GM19043 (cell line): ENCODE data around the gene ETHE1.

ENCODE experiments used
- ATAC-seq: cut with Tn5 transposase; IDR thresholded peaks from one replicate; pipeline ENCODE4 v1.9.1; 2021; ENCODE audit warnings: low read depth; ENCODE audit not compliant: unreplicated experiment

Gene ETHE1, protein sequence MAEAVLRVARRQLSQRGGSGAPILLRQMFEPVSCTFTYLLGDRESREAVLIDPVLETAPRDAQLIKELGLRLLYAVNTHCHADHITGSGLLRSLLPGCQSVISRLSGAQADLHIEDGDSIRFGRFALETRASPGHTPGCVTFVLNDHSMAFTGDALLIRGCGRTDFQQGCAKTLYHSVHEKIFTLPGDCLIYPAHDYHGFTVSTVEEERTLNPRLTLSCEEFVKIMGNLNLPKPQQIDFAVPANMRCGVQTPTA

DNA sequence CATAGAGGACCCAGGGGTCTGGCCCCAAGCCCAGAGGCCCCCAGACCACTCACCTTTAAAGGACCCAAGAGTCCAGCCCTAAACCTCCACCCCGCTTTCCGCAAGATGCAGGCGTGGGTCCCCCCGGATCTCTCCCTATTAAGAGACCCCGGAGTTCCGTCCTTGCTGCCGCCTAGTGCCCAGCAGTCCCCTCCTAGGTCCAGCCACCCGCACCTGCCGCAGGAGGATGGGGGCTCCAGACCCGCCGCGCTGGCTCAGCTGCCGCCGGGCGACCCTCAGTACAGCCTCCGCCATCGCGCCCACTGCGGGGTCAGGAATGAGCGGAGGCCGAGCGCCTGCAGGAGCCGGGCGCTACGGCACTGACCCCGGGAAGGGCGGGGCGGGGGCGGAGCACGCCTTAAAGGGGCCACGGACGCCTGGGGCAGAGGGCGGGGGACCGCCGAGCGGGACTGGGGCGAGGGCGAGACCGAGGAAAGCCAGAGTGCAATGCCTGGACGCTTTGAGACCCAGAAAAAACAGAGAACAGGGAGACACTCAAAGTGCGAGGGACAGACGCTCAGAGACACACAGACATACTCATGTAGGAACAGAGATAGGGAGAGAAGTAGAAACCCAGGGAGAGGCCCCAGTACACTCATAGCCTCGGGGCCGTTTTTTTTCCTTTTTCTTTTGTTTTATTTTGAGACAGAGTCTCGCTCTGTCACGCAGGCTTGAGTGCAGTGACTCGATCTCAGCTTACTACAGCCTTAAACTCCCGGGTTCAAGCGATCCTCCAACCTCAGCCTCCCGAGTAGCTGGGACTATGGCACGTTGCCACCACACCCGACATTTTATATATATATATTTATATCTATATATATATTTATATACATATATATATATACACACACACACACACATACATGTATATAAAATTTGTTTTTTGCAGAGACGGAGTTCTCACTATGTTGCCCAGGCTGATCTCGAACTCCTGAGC, at the start of gene ETHE1:
ETHE1 (minus strand) TSS at position 318 of the 976 bp plus-strand sequence; CDS start at position 294, 24 bp downstream.
- ATAC-seq = no peak

DNA sequence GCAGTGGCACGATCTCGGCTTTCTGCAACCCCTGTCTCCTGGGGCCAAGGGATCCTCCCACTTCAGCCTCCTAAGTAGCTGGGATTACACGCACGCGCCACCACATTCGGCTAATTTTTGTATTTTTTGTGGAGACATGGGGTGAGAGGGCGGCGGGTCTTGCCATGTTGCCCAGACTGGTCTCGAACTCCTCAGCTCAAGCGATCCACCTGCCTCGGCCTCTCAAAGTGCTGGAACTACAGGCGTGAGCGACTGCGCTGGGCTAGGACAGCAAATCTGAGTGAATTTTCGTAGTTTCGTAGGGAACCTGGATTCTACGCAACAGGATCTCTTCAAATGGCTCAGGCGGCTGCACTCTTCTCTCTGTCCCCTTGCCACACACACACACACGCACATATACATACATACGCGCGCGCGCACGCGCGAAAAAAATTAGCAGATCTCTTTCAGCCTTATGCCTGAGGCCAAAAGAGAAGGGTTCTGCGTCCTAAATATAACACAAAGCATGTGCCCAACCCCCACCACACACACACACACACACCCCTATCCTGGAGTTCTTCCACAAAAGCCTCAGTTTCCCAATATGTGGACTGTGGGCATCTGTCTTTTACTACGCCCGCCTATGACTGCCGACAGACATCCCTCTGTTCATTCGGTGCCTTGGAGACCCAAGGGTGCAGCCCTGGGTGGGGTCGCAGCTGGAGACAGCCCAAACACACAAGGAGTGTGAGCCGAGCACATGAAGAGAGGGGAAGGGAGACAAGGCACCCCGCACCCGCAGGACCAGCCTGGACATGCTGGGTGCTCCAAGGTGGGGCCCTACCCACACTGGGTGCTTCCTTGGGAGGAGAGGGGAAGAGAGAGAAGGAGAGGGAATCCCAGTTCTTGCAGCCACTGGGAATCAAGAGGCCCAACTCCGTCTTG, 49.2 kb upstream of the ETHE1 start:
- ATAC-seq = no peak

DNA sequence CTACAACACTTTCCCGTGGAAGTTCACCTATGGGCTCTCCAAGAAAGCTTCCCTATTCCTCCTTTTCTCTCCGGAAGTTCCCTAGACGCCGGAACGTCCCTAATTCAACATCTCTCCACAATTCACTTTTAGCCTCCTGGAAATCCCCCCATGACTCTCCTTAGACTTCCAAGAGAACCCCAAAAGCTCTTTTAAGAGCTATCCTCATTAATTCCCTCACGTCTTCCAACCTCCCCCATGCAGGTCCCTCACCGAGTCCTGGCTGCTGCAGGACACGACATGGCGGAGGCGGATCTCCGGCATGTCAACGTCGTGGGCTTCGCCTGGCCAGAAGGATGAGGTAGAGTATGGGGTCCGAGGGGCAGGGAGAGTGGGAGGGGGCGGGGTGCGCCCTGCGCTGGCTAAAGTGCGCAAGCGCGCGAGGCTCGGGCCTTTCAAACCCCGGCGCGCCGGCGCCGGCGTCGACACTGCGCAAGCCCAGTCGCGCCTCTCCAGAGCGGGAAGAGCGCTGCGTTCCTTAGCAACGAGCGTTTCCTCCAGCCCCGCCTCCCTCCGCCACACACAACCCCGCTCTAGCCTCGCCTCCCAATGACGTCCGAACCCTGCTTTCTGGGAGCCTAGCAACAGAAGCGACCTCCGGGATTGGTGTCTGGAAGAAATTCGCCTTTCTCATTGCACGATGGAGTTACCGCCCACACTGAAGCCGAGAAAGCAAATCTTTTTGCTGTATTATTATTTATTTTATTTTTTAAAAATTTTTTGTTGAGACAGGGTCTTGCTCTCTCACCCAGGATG, 48.4 kb upstream of the ETHE1 start, which contains the start of the genes PINLYP and XRCC1:
PINLYP (plus strand) TSS at position 646 of the 795 bp plus-strand sequence. CDS start 1,391 bp downstream, outside the sequence.
XRCC1 (minus strand) TSS at position 372 of the 795 bp plus-strand sequence; CDS start at position 303, 69 bp downstream.
- peak; percentile 97 for ATAC-seq

DNA sequence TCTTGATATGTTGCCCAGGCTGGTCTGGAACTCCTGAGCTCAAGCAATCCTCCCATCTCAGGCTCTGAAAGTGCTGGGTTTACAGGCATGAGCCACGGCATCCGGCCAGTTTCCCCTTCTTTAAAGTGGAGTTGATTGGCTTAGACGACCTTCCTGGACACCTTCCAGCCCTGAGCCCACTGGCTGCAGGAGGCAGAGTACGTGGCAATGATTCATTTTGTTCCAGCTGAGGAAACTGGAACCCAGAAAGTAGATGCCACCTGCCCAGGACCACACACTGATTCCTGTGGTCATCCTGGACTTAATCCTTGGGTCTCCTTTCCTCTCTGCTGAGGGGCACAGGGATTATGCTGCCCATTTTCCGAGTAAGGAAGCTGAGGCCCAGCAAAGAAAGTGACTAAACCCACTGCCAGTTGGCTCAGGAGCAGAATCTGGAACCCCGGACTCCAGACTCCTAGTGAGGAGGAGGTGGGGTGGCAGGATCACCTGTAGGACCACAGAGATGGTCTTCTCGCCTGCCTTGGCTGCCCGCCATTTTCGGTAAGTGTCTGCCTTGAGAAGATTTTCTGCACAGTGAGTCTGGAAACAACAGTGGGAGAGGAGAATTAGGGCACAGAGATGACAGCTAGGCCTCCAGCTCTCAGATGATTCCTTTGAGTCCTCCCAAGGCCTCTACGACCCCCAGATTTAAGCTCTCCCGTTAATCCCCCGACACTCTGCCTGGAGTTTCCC, 47.6 kb upstream of the ETHE1 start:
- ATAC-seq = no peak

DNA sequence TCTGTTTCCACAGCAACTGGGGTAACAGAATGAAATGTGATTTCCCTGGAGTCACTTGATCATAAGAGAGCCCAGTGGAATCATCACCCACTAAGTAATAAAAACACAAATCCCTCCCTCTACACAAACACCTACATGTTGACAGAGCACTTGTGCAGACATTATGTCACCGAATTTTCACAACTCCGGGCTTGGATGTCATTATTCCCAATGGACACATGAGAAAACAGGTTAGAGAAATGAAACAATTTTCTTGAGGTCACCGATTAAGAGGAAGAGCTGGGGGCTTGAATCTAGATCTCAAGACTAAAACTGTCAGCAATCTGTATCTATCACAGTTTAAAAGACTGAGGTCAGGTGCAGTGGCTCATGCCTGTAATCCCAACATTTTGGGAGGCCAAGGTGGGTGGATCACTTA, 45.2 kb upstream of the ETHE1 start:
- no peak for ATAC-seq

DNA sequence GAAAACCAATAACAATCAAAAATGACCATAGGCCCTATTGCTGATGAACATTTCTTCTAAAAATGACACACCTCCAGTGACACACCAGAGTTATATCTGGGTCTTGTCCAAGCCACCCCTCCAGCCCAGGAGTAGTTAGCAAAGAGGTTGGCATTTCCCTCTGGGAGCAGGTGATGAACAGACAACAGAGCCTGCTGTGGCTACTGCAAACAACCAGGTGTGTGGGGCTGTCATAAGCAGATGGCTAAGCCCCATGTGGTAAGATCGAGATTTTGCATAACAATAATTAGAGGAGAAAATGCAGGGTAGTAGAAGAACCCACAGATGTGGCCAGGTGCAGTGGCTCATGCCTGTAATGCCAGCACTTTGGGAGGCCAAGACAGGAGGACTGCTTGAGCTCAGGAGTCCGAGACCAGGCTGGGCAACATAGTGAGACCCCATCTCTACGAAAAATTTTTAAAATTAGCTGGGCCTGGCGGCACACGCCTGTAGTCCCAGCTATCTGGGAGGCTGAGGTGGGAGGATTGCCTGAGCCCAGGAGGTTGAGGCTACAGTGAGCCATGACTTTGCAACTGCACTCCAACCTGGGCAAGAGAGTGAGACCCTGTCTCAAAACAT, 43.3 kb upstream of the ETHE1 start:
- no peak for ATAC-seq

DNA sequence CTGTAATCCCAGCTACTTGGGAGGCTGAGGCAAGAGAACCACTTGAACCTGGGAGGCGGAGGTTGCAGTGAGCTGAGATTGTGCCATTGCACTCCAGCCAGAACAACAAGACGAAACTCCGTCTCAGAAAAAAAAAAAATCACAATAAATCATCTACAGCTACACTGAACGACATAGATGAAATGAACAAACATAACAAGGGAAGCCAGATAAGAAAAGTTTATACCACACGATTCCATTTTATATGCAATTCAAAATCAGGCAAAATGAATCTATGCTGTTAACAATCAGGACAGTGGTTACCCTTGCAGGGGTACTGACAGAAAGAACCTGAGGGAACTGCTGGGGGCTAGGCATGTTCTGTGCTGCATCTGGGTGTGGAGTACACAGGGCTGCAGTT, 42.7 kb upstream of the ETHE1 start:
- no peak for ATAC-seq

DNA sequence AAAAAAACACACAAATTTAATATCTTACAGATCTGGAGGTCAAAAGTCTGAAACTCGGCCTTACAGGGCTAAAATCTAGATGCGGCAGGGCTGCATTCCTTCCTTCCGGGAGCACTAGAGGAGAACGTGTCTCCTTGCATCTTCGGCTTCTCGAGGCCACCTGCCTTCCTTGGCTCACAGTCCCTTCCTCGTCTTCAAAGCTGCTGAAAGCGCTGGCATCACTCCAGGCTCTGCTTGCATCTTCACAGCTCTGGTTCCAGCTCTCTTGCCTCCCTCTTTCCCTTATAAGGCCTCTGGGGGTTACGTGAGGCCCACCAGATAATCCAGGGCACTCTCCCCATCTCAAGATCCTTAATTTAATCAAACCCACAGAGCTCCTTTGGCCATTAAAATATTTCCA, 37.8 kb upstream of the ETHE1 start:
- ATAC-seq = no peak

DNA sequence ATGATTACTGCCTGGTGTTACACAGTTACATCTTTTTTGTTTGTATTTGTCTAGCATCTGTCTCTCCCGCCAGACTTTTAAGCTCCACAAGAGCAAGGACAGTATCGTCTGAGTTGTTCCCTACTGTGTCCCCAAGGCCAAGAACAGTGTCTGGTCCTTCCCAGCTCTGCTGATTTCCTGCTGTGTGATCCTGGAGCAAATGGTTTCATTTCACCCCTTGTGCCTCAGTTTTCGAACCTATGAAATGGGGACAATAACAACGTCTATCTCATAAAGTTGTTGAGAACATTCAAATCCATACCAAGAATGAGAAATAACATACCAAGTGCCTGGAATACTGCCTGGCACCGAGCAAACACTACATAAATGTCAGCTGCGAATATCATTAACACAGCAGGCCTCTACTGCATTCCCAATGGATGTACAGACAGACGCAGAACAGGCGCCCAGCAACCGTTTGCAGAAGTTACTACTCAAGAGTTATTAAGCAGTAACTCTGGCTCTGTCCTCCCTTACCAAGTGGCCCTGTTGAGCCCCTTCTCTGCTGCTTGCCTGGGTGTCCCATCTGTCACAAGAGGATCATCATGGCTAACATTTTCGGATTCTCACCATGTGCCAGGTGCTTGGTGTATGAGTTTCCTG, 36.9 kb upstream of the ETHE1 start:
- no peak for ATAC-seq

DNA sequence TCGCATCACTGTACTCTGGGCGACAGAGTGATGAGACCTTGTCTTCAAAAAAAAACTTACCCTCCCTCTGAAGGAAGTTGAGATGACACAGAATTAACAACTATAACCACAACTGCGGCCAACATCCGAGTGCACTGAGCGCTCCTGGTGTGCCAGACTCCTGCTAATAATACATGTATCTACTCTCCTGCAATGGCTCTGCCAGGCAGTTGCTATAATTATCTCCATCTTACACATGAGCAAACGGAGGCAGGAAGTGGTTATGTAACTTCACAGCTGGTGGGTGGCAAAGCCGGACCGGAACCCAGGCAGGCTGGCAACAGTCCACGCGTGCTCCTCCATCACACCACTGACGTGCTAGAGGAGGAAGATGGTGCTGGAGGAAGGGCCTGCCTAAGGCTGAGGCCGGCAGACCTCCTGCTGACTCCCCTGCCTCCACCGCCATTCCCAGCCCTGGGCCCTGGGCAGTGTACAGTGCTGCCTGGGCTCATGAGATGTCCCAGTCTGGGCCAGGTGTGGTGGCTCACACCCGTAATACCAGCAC, 35.8 kb upstream of the ETHE1 start:
- peak; percentile 57 for ATAC-seq

DNA sequence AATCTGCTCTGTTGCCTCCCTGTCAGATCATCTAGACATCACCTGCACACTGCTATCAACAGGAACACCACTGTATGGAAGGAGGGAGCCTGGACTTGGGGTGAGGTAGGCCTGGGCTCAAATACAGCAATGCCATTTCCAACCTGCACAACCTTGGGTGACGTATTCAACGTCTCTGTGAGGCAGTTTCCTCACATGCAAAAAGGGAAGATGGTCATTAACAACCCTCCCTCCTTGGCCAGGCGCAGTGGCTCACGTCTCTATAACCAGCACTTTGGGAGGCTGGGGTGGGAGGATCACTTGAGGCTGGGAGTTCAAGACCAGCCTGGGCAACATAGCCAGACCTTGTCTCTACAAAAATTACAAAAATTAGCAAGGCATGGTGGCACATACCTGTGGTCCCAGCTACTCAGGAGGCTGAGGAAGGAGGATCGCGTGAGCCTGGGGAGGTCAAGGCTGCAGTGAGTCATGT, 35.3 kb upstream of the ETHE1 start:
- ATAC-seq = no peak

DNA sequence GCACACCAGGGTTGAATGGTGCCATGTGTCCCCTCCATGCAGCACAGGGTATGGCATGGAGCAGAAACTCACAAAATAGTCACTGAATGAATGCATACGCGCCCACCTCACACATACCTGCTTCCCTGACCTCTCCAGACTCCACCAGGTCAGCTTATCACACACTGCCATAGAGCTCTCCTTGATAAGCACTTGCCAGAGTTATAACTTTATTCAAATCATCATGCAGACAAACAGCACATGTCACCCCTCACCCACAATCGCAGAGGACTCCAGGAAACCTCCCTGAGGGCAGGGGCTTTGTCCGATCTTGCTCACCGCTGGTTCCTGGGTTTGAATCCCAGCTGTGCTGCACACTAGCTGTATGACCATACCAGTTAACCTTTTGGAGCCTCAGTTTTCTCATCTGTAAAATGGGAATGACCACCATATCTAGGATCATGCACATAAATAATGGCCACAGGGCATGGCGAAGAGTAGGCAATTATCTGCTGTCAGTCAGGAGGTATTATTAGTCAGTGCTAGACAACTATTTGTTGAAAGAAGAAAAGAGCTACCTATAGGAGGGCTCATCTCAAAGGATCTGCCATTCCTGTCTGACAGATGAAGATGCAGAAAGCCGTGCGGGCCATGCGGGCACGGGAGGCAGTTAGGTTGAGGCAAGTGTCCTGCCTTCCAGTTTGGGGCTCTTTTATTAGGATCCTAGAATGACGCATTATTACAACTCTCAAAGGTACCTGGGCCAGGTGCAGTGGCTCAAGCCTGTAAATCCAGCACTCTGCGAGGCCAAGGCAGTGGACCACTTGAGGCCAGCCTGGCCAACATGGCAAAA, 34.4 kb upstream of the ETHE1 start:
- ATAC-seq = no peak

DNA sequence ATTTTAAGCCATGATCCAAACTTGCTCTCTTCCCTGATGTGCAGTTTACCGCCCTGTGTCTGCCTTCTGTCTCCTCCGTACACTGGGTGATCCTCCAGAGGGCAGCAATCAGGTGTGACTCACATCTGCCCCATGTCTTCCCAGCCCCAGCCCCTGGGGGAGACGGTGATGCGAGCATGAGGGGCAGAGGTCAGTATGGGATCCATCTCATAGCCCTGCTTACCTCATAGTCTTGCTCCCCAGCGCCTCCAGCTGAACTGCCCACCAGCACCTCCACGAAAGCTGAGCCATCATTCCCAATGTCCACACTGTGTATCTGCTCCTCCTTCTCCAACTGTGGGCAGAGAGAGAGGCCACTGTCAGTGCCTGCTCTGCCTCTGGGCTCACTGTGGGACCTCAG, 33.7 kb upstream of the ETHE1 start:
- ATAC-seq = no peak

DNA sequence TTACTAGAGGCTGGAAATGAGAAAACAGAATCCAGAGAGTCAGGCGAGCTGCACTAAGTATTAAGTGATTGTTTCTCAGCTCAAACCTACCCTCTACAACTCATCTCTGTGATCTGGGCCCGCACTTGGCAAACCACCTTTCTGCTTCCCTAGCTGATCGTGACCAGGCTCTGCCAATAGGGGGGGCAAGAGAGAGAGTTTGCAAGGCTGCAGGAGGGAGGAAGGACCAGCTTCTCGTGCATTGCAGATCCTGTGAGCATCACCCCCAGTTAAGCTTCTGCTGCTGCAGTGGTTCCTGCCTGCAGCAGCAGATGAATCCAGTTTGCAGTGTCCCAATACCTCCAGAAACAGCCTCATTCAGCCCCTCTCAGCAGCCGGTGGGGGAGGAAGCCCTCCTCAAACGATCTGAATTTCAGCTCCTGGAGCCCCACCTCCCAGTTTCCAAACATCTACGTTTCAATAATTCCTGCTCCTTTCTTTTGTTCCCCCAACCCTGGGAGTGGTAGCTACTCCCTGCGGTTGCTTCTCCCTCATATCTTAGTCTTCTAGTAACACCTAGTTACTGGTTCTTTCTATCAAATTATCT, 28.3 kb upstream of the ETHE1 start:
- ATAC-seq = no peak

DNA sequence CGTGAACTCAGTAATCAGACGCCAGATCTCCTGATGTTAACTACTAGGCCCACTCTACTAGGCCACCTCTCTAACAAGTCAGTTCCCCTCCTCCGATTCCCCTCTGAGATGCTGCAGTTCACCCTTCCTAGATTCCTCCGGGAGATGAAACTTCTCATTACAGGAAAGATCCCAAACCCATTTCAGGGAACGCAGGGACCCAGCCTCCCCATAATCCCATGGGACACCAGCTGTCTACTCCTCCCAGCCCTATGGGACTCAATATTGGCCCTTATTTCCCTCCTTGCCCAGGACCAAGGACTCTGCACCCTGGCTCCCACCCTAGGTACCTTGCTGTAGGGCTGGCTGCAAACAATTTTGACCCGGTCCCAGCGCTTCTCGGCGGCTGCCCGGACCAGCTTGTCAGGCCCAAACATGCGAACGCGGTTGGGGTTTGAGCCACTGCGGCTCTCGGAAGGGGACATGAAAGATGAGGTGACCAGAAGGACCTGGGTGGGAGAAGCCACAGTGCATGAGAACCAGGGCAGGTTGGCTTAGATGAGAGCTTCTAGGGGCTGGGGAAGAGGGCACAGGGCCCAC, 27.4 kb upstream of the ETHE1 start:
- no peak for ATAC-seq

DNA sequence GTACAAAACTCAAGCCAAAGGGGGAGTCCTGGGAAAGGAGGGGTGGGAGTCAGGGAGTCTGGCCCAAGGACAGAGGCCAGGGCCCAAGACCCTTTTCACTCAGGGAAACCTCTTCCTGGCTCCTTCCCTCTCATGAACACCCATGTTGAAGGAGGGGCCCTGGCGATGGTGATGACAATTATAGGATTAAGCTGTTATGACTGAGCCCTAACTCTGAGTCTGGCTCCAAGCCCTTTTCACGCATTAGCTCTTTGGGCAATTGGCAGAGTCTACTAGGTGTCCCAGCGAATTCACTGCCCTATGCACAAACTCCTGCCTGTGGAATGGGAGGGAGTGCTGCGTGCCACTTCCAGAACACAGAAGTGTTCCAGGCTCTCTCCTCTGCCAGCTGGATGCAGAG, 26.7 kb upstream of the ETHE1 start:
- no peak for ATAC-seq
